Purkinje cell (primary cell): ENCODE data around the gene GPRASP3. TPM values are rescaled to one million over a fixed set of nuclear protein-coding genes. Genes with fewer than 3 reads are reported as not detected.

Experiments
- polyA plus RNA-seq: library from polyadenylated mRNA; unstranded; fragments of >200 nt; fragmentation: Nextera tagmentation; gene quantifications from 2 replicates; pipeline ENCODE4 v1.2.1, GENCODE V29; 2014

The GPRASP3 gene, protein sequence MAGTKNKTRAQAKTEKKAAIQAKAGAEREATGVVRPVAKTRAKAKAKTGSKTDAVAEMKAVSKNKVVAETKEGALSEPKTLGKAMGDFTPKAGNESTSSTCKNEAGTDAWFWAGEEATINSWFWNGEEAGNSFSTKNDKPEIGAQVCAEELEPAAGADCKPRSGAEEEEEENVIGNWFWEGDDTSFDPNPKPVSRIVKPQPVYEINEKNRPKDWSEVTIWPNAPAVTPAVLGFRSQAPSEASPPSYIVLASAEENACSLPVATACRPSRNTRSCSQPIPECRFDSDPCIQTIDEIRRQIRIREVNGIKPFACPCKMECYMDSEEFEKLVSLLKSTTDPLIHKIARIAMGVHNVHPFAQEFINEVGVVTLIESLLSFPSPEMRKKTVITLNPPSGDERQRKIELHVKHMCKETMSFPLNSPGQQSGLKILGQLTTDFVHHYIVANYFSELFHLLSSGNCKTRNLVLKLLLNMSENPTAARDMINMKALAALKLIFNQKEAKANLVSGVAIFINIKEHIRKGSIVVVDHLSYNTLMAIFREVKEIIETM
- polyA plus RNA-seq: 15.6 and 17.8 TPM in 2 replicates

DNA sequence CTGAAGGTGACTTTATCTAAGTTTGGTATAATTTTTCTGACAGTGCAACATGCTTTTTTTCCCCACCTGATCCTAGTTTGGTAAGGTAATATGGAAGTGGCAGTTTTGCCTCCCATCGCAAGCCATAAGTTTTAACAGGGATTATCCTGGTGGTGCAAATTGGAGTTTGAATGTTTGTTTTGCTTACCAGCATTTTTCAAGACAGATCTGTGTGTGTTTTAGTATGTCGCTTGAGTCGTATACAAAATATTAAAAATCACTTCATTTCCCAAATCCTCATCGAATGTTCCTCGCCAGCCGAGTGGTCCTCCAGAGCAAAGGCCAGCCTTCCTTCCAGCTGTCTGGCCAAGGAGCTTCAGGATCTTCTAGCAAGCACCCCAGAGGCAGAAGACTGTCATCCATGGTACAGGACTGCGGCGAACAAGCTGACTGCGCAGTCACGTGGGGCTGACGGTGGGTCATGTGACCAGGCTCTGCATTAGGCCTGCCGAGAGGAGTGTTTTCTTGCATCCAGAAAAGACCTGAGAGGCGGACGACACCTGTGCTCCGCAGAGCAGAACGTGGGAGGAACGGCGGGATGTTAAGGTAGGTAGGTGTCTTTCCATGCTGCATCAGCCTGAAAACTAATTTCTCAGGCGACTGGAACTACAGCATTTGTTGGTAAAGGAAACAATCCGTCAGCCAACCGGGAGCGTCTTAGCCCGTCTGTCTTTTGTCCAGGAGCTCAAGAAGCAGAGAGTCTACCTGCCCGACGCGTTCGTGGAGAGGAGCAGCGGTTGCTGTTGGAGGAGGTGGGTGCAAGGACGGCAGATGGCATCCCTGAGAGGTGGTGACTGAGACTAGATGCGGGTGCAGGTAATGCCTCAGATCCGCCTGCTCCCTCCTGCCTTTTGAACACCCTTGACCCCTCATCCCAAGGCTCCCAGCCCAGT is at the start of gene GPRASP3:
Gene GPRASP3 (plus strand): TSS at position 507 of the 932 bp plus-strand sequence. CDS start 28,253 bp downstream, outside the sequence.

DNA sequence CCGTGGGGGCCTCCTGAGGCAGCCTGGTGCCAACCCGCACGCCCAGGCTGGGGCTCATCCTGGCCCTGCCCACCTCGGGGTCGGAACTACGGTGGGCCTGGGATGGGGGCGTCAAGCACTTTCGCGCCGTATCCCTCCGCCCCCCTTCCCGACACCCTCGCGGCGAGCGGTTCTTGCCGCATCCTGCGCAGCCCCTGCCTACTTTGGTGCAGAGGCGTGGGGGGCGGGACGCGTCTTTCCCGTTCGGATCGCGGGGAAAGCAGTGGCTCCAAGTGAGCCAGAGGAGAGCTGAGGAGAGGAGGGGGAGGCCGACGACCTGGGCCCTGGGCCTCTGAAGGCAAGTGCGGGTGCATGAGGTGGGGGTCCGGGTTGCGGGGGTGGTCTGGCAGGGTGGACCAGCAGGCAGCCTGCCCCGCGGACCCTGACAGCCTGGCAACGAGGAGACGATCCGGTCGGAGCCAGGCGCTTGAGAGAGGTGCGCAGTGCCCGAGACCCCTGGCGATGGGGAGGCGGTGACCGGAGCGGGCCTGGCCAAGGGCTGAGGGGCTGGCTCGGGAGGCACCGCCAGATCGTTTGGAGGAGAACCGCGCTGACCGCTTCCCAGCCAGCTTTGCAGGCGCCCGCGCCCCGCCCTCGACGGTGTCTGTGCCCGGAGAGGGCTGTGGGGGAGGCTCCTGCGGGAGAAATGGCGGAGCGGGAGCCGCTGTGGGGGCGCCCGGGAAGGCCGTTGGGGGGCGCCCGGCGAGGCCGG is 8.2 kb upstream of the GPRASP3 start, which contains the start of gene GPRASP2:
Gene GPRASP2 (plus strand): TSS at position 233 of the 751 bp plus-strand sequence. CDS start 2,422 bp downstream, outside the sequence.

Other genes with a start within 250 kb of the GPRASP3 start
- not detected in 2 replicates for gene TCP11X2, start 248.9 kb upstream of the GPRASP3 start, polyA plus RNA-seq
- 3.1 TPM in 1 of 2 replicates, not detected in the other for gene TMSB15A, start 204.0 kb upstream of the GPRASP3 start, polyA plus RNA-seq
- 3.9 and 13.0 TPM in 2 replicates for gene ARMCX5, start 121.2 kb upstream of the GPRASP3 start, polyA plus RNA-seq
- 45.9 and 46.5 TPM in 2 replicates for gene GPRASP1, start 69.3 kb upstream of the GPRASP3 start, polyA plus RNA-seq
- 42.7 and 53.1 TPM in 2 replicates for gene GPRASP2, start 8.3 kb upstream of the GPRASP3 start, polyA plus RNA-seq
- gene RAB40AL, start 216.5 kb downstream of the GPRASP3 start, polyA plus RNA-seq: not detected in 2 replicates